Esophagus muscularis mucosa (tissue), 4 donors: Measurements from ENCODE around the gene ZNF516. TPM values are rescaled to one million over a fixed set of nuclear protein-coding genes. Genes with fewer than 3 reads are reported as not detected.

ENCODE experiments used
- DNase-seq: peaks from one replicate; pipeline ENCODE4 v3.0.0-alpha.2; 2017; ENCODE audit errors: extremely low spot score
- H3K27ac ChIP-seq, 4 donors: fragments of 200-600 bp; sonication (generic); replicated peaks in 1 of 4; 1 replicate in 3 of 4; 2 replicates in 1 of 4; pipeline ENCODE4 v1.5.1; 2016 to 2019; ENCODE audit warnings: mild to moderate bottlenecking in 1 of 4
- H3K27me3 ChIP-seq, 4 donors: fragments of 200-600 bp; sonication (generic); one replicate each; pipeline versions ENCODE4 v1.5.1 to v1.6.0; 2016 to 2019
- H3K36me3 ChIP-seq, 4 donors: fragments of 200-600 bp; sonication (generic); one replicate each; pipeline ENCODE4 v1.5.1; 2016 to 2019
- H3K4me1 ChIP-seq, 4 donors: fragments of 200-600 bp; sonication (generic); one replicate each; pipeline ENCODE4 v1.5.1; 2016 to 2019
- H3K4me3 ChIP-seq, 4 donors: fragments of 200-600 bp; sonication (generic); 1 replicate in 2 of 4; 2 replicates in 2 of 4; pipeline ENCODE4 v1.5.1; 2016 to 2019; ENCODE audit warnings: mild to moderate bottlenecking in 4 of 4, moderate library complexity in 1 of 4
- H3K9me3 ChIP-seq, 4 donors: fragments of 200-600 bp; sonication (generic); 1 replicate in 3 of 4; 2 replicates in 1 of 4; pipeline ENCODE4 v1.5.1; 2016 to 2019
- EP300 ChIP-seq: sonication (generic); formaldehyde crosslinking; IDR thresholded peaks from one replicate; pipeline ENCODE4 v1.6.1; 2017; ENCODE audit warnings: antibody characterized with exemption
- POLR2A ChIP-seq: fragments of 450-650 bp; IDR thresholded peaks from one replicate; pipeline ENCODE4 v1.6.1; 2017; ENCODE audit warnings: antibody characterized with exemption, moderate library complexity, mild to moderate bottlenecking, low read depth
- POLR2AphosphoS5 ChIP-seq, 2 donors: sonication (generic); formaldehyde crosslinking; IDR thresholded peaks; one replicate each; pipeline ENCODE4 v1.6.1; 2017; ENCODE audit warnings: antibody characterized with exemption in 2 of 2
- WGBS: methylation state at CpG from one replicate; pipeline ENCODE4 v1.1.5; 2018; 5-methylcytosine and 5-hydroxymethylcytosine counted together
- intact Hi-C: fragments of 100-400 bp; cut with DNase I; formaldehyde crosslinking; loops from one replicate; pipeline ENCODE4 v1.15.1; 2023
- total RNA-seq, 4 donors: library from RNA; depleted of rRNA; stranded (reverse); fragments of >200 nt; gene quantifications; one replicate each; pipeline versions ENCODE4 v1.1.0 to v1.2.1, GENCODE V29; 2016
- TF ChIP-seq, protein P1 (sequence below), 3 experiments: fragments of 200-600 bp in 2 of 3; fragments of 450-650 bp in 1 of 3; sonication (generic) in 2 of 3; IDR thresholded peaks; one replicate each; pipeline ENCODE4 v1.5.1; 2017 to 2019; ENCODE audit warnings: antibody characterized with exemption in 3 of 3, mild to moderate bottlenecking in 2 of 3, moderate library complexity in 1 of 3

The ZNF516 gene
- total RNA-seq, 4 donors from 2014 or later: 28.5 to 44.9 (median 35.8) TPM

DNA sequence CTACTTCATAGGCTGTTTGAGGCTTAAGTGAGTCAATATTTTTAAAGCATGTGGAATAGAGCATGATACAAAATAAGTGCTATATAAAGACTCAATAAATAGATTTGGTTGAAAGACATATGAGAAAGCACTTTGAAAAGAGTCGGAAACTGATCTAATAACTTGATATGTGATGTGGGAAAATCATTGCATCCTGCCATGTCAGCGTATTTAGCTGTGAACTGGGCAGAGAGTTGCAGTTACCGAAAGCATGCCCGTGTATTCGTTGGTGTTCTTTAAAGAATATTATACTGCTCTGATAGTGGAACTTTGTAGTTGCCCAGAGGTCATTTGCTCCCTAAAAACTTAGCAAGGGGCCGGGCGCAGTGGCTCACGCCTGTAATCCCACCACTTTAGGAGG is 37.8 kb upstream of the ZNF516 start:
- 97% methylated on average over 8 of the region's 8 CpGs for WGBS
- Histone ChIP-seq H3K36me3 (no peaks in the 10 kb centered on the region), H3K27me3 (peaks cover 0 to 9% (median 0%) of the 10 kb centered on the region in 4 donors), H3K4me1 (peaks cover 9 to 16% (median 15%) of the 10 kb centered on the region in 4 donors), H3K9me3 (no peaks in the 10 kb centered on the region), H3K4me3 (no peak overlapping the region), H3K27ac (no peak overlapping the region)
- intact Hi-C loops: no loop called here
- TF ChIP-seq POLR2AphosphoS5 (IDR thresholded peaks at IDR 0.05): no peak
- no peak for TF ChIP-seq EP300
- no peak for DNase-seq

DNA sequence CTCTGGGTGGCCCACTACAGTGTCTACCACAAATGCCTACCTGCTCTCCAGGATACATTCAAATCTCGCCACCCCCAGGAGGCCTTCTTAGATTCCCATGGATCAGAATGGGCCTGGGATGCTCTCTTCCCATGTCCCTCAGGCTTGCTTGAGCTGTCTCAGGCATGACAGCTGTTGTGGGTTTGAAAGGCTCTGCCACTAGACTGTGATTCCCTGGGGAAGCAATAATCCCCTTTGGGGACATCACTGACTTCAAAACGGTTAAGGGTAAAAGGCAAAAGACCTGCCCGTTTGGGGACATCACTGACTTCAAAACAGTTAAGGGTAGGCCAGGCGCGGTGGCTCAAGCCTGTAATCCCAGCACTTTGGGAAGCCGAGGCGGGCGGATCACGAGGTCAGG is 35.8 kb upstream of the ZNF516 start:
- no peak overlapping the region for H3K27ac ChIP-seq

DNA sequence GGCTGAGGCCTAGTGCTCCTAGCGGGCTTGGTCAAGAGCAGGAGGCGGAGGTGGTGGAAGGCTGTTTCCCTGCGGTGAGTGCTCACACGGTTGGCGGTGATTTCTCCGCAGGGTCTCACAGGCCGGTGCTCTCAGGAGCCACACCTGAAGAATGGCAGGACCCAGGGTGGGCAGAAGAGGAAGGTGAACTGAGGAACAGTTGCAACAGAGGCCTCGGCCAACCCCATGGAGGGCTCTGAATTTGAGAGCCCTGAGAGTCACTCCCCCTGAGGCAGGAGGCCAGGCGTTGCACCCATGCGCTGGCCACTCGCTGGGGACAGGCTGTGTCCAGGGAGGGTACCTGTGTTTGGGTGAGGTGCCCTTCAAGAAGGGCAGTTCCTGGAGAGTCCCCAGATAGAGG is 35.3 kb upstream of the ZNF516 start:
- H3K4me3 ChIP-seq: no peak overlapping the region
- no peak for DNase-seq
- no peaks in the 10 kb centered on the region for H3K9me3 ChIP-seq
- H3K4me1 ChIP-seq: peaks cover 9 to 17% (median 16%) of the 10 kb centered on the region in 4 donors
- 96% methylated on average over 11 of the region's 11 CpGs for WGBS
- H3K27ac ChIP-seq: no peak overlapping the region
- no peaks in the 10 kb centered on the region for H3K36me3 ChIP-seq
- no peak for TF ChIP-seq POLR2A
- TF ChIP-seq, protein P1, sequence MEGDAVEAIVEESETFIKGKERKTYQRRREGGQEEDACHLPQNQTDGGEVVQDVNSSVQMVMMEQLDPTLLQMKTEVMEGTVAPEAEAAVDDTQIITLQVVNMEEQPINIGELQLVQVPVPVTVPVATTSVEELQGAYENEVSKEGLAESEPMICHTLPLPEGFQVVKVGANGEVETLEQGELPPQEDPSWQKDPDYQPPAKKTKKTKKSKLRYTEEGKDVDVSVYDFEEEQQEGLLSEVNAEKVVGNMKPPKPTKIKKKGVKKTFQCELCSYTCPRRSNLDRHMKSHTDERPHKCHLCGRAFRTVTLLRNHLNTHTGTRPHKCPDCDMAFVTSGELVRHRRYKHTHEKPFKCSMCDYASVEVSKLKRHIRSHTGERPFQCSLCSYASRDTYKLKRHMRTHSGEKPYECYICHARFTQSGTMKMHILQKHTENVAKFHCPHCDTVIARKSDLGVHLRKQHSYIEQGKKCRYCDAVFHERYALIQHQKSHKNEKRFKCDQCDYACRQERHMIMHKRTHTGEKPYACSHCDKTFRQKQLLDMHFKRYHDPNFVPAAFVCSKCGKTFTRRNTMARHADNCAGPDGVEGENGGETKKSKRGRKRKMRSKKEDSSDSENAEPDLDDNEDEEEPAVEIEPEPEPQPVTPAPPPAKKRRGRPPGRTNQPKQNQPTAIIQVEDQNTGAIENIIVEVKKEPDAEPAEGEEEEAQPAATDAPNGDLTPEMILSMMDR (IDR thresholded peaks at IDR 0.05): no peak
- TF ChIP-seq POLR2AphosphoS5 (IDR thresholded peaks at IDR 0.05): no peak
- H3K27me3 ChIP-seq: peaks cover 0 to 19% (median 0%) of the 10 kb centered on the region in 4 donors
- intact Hi-C loops: no loop called here

More for the DNA sequence above, 35.8 kb upstream of the ZNF516 start:
- no peaks in the 10 kb centered on the region for H3K36me3 ChIP-seq
- H3K4me1 ChIP-seq: peaks cover 9 to 17% (median 16%) of the 10 kb centered on the region in 4 donors
- intact Hi-C loops: no loop called here
- WGBS: 54% methylated on average over 3 of the region's 9 CpGs
- DNase-seq: no peak
- H3K9me3 ChIP-seq: no peaks in the 10 kb centered on the region
- no peak overlapping the region for H3K4me3 ChIP-seq
- peaks cover 0 to 18% (median 0%) of the 10 kb centered on the region in 4 donors for H3K27me3 ChIP-seq
- TF ChIP-seq POLR2AphosphoS5 (IDR thresholded peaks at IDR 0.05) (no peak), POLR2A (no peak), EP300 (no peak)
- TF ChIP-seq, protein P1 (IDR thresholded peaks at IDR 0.05): no peak

DNA sequence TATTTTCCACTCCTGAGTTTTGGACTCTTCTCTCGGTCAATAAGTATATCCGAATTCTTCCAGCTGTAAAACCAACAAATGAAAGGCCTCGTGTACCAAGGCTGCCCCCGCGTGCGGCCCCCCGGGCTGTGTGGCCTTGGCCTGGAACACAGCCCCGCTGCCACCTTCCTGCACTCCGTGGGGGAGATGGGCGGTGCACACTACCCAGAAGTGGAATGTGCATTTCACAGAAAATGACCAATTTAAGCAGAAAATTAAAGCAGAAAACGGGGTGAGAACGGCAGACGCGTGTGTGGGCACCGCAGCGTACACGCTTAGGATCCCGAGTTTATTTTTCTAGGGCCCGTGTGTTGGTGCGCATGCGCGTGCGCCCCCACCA is 34.4 kb upstream of the ZNF516 start:
- 85% methylated on average over 23 of the region's 23 CpGs for WGBS
- no peak for DNase-seq
- no peak for TF ChIP-seq POLR2AphosphoS5 (IDR thresholded peaks at IDR 0.05)
- TF ChIP-seq EP300: no peak
- TF ChIP-seq, protein P1 (IDR thresholded peaks at IDR 0.05): no peak
- no peak for TF ChIP-seq POLR2A
- intact Hi-C loops: no loop called here
- Histone ChIP-seq H3K4me3 (peak overlapping the region; percentile 40 to 51 (median 48)), H3K9me3 (no peaks in the 10 kb centered on the region), H3K27me3 (peaks cover 0 to 23% (median 0%) of the 10 kb centered on the region in 4 donors), H3K27ac (peak overlapping the region in 1 of 4 donors; percentile 46), H3K4me1 (peaks cover 9 to 17% (median 16%) of the 10 kb centered on the region in 4 donors), H3K36me3 (no peaks in the 10 kb centered on the region)

DNA sequence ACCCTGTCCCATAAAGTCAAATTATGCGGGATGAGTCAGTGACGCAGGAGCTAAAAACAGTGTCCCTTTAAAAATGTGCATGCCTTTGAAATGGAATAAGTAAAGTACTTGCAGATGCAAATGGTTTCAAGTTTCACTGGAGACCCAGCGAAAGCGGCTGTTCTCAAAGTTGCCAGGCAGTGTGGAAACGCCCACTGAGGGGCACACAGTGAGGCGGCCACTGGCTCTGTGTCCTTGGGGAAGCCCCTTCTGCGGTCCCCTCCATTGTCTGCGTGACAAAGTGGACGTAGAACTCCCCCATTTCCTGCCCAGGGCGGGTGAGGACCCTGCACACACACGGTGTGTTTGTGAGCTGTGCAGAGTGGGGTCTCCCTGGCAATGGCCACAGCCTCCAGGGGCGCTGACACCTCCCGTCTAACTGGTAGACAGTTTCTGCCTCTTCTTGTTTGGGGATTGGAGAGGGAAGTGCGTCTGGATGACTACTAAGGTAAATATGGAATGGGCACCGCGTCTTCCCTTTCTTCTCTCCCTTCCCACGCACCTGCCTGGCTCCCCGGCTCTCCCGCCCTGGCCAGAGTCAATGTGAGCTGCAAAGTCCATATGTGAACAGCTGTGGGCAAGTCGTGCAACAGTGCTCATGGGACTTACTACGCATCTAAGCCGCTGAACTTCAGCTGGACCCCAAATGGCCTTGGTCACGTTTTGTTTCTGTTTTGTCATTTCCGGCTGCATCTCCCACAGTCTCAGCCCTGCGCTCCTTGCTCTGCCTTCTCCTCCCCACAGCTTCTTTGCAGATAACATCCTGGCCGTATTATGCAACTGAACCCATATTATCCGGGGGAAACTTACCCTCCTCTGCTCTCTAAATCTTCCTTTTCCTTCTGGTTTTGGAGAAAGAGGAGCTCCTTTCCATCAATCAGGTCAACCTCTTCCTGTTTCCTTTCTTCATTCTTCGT is 33.7 kb upstream of the ZNF516 start:
- Histone ChIP-seq H3K4me1 (peaks cover 9 to 17% (median 16%) of the 10 kb centered on the region in 4 donors), H3K4me3 (peak overlapping the region; percentile 40 to 51 (median 48)), H3K27me3 (peaks cover 0 to 23% (median 0%) of the 10 kb centered on the region in 4 donors), H3K27ac (peak overlapping the region; percentile 15 to 51 (median 38)), H3K36me3 (no peaks in the 10 kb centered on the region), H3K9me3 (no peaks in the 10 kb centered on the region)
- DNase-seq: no peak
- WGBS: 33% methylated on average over 22 of the region's 28 CpGs
- intact Hi-C loops: no loop called here
- TF ChIP-seq POLR2A (no peak), POLR2AphosphoS5 (IDR thresholded peaks at IDR 0.05) (peak in 1 of 2 donors; percentile 26)
